Measurements from ENCODE around the gene TIMP2.
"Not testable (repeated sequence)": the region's sequence is repeated elsewhere in the genome, so short reads cannot be mapped to it uniquely, and the experiment has no call there.

TIMP2 gene

DNA sequence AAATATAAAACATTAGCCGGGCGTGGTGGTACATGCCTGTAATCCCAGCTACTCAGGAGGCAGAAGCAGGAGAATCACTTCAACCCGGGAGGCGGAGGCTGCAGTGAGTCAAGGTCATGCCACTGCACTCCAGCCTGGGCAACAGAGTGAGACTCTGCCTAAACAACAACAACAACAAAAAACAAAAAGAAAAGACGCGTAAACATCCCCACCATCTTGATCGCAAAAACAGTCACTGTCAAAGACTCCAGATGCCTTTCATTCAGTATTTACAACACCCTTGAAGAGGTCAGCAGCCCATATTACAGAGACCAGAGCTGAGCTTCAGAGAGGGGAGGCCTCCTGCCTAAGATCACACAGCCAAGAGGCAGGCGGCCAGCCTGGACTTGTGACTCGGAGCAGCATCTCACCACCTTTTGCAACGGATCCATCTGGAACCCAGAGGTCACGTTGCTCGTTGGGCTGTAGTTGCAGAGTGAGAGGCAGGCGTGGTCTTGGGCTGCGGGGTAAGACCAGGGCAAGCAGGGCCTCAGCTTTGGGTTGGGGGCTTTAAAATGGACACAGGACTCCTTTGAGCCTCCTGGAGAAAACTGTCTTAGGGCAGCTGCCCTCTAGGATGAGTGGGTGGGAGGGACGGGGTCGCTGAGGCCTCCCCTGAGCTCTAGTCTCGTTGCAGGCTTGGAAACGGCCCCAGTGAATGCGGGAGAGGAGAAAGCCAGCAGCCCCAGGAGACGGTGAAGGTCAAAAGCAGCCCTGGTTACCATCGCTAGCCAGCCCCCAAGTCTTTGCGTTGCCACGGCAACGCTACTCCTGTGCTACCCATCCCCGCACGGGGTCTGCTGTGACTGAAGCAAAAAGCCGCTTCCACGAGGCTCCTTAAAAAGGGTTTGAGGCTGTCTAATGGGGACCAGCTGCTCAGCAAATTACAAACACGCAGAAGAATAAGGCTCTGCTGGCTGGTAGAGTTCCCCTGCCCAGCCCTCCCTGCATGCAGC is 28.5 kb upstream of the TIMP2 start:
- DNase-seq: no peak

DNA sequence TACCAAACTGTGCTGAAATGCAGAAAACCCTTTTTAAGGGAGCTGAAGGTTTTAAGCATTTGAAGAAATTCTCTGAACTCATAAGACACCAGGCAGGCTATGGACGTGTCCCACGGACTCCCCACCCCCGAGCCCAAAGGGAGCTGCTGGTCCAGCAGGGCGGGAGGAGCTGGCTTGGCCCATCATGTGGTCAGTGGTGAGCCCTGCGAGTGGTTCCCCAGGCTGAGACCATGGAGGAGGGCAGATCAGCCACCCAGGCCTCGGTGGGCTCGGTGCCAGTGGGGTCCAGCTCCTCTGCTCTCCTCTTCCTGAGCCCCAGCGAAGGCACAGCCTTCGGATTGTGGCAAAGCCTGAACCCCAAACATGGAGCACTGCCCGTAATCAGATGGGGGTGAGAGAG is 27.5 kb upstream of the TIMP2 start:
- DNase-seq: no peak

DNA sequence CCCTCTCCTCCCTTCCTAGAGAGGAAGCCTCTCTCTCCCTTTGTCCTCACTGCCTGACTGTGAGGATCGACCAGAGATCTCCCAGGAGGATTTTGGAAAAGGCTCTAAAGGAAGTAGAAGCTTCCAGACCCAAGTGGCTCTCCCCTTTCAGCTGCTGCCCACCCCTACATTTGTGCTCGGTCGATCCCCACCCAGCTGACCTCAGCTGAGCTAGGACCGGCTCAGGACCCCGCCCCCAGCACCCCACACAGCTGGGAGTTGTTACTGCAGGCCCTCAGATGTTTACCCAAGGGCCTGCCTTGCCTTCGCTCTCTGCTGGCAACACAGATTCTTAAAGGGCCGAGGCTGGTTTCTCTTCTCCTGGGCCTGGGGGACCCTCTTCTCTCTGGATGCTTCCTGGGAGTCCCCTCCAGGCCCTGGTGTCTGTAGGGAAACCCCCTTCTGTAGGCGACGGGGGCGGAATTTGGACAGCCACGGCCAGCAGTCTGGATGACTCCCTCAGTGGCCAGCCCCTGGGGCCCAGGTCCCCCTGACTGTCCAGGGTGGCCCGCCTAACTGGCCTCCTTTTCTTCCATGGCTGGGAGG is 26.9 kb upstream of the TIMP2 start:
- DNase-seq: no peak

DNA sequence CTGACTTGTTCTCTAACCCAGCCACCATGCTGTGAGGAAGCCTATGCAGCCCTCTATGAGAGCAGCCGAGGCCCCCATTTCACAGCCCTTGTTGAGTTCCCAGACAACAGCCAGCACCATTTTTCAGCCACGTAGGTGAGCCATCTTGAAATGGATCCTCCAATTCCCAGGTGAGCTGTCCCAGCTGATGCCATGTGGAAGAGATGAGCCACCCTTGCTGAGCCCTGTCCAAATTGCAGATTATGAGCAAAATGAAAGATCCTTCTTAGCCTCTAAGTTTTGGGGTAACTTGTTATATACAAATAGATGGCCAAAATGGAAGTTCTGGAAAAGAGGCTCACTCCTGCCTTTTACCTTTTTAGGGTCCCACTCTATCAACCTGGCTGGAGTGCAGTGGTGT is 25.7 kb upstream of the TIMP2 start:
- no peak for DNase-seq

DNA sequence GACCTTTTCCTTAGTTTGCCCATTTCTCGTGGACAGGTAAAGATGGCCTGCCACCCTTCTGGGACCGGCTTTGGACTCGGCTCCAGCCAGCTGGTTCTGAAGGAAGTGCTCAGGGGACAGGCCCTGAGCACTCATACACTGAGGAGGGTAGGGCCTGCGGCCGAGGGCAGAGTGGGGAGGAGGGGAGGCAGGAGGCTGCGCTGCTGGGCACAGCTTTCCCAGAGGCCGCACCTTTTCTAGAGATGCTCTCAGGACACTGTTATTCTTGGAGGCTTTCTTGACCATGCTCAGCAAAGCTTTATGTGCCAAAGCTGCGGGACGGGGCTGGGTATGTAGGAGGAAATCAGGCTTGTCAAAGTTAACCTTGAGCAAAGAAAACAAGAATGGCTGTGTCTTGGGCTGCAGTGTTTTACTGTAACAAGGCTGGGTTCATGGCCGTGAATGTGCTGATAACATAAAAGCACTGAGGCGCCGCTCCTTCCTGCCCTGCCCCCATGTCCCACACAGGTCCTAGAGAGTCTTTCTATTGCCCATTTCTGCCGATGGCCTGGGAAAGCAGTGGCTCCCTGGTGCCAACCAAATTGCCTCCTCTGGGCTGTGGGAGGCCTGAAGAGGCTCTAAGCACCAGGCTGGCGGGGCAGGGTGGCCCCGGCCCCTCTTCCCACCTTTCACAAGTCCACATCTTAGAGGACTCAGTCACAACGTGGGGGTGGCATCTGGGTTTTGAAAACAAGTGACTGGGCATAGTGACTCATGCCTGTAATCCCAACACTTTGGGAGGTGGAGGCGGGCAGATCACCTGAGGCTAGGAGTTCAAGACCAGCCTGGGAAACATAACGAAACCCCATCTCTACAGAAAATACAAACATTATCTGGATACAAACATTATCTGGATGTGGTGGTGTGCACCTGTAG is 22.3 kb upstream of the TIMP2 start:
- DNase-seq: no peak

DNA sequence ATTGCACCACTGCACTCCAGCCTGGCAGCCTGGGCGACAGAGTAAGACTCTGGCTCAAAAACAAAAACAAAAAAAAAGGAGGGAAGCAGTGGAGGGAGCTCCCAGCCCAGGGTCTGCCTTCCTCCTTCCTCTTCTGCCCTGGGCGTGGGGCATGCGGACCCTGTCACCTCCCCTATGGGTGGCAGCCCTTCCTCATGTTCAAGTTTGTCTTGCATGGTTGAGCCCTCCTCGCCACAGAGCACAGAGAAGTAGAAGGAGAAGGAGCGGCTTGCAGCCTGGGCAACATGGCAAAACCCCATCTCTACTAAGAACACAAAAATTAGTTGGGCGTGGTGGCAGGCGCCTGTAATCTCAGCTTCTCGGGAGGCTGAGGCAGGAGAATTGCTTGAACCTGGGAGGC is 21.4 kb upstream of the TIMP2 start:
- DNase-seq: no peak

DNA sequence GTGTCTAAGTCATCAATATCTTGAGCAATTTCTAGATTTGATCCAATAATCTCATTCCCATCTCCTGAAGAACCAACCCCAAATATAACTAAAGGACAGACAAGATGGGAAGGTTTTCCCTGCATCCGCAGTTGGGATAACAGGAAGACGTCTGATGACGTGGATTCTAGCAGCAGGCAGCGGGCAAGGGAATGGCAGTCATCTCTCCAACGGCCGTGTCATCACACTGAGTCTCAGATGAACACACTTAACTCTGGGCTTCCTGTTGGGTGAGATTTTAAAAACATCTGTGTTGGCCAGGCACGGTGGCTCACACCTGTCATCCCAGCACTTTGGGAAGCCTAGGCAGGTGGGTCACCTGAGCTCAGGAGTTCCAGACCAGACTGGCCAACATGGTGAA is 20.9 kb upstream of the TIMP2 start:
- DNase-seq: no peak

DNA sequence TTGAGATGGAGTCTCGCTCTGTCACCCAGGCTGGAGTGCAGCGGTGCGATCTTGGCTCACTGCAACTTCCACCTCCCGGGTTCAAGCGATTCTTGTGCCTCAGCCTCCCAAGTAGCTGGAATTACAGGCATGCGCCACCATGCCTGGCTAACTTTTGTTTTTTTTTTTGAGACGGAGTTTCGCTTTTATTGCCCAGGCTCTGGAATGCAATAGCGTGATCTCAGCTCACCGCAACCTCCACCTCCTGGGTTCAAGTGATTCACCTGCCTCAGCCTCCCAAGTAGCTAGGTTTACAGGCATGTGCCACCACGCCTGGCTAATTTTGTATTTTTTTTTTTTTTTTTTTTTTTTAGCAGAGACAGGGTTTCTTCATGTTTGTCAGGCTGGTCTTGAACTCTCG is 20.3 kb upstream of the TIMP2 start:
- DNase-seq: not testable (repeated sequence)

DNA sequence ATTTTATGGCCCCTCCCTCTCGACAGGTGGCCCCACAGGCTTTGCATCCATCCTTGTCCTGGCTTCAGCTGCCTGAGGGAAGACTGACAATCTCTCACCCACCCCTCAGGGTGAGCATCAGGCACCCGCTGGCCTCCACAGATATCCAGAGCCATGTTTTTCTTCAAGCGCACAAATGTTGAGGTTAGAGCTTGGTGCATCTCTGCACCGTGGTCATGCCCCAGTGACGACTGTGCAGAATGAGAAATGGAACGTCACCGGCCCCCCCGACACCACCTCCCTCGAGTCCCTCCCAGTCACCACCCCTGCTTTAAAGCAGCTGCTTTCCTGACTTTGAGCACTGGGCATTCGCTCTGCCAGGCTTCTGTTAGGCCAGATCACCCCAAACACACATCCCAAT is 19.8 kb upstream of the TIMP2 start:
- DNase-seq: no peak

DNA sequence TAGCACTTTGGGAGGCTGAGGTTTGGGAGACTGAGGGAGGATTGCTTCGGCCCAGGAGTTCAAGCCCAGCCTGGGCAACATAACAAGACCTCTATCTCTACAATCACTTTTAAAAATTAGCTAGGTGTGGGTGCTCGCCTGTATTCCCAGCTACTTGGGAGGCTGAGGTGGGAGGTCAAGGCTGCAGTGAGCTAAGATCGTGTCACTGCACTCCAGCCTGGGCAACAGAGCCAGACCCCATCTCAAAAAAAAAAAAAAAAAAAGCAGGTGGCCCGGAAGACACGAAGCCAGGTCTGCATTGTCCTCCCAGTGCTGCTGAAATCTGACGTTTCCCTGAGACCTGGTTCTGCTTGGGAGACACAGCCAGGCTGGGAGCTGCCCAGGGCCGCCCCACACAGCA is 18.8 kb upstream of the TIMP2 start:
- no peak for DNase-seq

DNA sequence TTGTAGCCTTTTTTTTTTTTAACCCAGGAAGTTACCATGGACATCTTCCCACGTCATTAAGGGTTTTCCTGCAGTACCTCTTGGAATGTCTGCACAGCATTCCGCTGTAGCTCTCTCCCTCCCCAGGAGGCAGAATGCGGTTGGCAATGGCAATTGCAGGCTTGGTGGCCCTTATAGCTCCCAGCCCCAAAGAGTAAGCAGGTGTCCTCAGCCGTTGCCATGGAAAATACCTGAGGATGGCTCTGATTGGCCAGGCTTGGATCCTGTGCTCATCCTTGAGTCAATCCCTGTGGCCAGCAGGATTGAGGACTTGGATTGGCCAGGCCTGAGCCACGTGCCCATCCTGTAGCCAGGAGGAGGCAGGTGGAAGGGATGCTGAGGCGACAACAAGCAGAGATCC is 15.5 kb upstream of the TIMP2 start:
- no peak for DNase-seq

DNA sequence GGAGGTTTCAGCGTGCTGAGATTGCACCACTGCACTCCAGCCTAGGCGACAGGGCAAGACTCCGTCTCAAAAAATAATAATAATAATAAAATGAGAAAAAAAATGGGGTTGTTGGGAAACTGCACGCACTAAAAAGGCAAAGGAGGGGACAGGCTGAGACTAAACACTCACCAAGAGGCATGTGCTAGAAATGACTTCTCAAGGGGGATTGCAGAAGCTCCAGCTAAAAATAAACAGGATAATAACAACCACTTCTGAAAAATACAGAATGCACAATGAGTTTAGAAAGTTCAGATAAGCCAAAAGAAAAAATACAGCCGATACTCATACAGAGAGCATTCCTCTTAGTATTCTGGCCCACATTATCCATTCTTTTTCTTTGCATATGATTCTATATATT is 15.1 kb upstream of the TIMP2 start:
- DNase-seq: no peak

DNA sequence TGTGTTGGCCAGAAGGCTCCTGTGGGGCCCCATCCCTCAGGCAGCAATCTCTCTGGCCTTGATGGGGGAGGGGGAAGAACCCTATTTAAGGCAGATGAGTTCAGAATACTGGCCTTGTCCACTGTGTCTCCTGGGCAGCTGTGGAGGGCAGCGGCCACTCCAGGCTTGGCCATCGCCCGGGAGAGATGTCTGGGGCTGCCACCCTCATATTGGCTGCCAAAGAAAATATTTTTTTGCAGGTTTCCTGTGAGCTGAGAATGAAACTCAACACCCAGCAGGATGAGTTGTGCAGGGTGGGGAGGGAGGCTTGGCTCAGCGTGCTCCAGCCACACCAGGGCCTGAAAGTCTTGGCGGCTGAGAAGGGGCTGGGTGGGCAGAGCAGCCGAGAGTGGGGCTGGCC is 14.4 kb upstream of the TIMP2 start:
- no peak for DNase-seq

DNA sequence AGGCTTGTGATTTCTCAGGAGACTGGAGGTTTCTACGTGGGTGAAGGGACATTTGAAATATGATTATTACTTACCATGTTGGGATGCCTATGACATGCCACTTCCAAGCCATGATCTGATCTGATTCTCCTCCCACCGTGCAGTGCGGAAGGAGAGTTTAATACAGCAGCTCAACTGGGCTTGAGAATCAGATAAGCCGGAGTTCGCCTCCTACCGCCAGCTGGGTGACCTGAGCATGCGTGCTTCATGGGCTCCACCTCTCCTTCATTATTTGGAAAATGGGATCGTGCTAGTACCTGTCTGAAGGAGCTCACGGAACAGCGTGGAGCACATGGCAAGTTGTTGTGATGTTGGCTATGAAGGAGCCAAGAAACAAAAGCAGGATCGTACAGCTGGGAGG is 12.4 kb upstream of the TIMP2 start:
- no peak for DNase-seq

DNA sequence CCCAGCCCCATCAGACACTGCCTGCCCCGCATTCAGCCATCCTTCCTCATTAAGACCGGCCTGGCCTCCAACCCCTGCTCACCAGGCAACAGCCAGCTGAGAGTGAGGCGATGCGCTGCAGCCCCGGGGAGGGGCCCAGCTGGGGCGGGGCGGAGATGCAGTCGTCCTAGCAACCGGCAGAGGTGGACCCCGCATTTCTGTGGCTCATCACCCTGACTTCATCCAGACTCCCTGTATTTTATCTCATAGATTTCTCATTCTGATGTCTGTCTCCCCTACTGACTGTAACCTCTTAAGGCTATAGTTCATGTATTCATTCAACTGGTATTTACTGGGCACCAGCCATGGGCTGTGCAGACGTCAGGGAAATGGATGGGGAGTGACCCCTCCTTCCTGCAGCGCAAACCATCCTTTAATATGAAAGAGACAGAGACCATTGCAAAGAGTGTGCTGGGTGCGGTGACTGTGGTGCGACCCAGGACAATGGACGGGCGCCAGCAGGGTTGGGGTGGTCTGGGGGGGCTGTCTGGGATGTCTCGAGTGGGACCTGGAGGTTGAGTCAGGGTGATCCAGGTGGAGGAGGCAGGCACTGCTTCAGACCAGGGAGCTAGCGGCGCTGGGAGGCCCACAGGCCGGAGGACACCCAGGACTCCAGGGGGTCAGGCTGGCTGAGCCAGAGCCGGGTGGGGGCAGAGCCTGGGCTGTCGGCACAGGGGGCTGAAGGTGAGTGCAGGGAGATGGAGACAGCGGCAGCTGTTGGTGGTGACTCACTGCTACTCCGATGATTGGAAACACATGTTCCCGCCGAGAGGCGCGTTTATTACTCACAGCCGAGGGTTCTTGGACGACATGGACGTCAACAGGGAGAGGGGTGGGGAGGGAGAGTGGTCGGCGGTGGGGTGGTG is 10.5 kb upstream of the TIMP2 start:
- DNase-seq: no peak

DNA sequence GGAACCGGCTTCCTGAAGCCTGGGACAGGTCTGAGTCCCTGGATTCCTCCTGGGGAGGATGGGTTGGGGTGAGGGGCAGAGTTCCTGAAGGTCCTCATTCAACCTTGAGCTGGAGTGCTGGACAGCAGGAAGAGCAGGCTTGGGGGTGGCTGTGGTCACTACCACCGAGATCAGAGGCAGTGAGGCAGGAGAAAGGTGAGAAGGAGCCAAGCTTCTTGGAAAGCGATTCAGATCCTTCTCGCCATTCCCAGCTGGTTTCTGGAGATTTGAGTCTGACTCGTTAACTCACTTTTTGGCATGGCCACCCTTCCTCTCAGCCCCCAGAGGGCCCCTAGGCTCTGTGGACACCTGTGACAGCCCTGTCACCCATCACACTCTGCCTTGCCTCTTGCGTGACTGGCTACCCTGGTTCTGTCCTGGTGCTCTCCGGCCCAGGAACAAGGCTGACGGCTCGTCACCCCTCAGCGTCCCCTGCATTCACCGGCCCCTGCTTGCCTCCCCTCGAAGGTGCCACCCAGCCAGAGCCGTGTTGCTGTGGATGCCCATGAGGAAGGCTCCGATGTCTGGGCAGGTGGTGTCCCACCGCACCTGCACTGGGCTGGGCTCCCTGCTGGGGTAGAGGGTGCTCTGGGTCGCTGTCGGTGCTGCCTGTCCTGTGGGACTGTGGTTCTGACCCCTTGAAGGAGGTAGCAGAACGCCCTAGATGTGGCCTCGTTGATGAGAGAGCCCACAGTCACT is 9.7 kb upstream of the TIMP2 start:
- no peak for DNase-seq

DNA sequence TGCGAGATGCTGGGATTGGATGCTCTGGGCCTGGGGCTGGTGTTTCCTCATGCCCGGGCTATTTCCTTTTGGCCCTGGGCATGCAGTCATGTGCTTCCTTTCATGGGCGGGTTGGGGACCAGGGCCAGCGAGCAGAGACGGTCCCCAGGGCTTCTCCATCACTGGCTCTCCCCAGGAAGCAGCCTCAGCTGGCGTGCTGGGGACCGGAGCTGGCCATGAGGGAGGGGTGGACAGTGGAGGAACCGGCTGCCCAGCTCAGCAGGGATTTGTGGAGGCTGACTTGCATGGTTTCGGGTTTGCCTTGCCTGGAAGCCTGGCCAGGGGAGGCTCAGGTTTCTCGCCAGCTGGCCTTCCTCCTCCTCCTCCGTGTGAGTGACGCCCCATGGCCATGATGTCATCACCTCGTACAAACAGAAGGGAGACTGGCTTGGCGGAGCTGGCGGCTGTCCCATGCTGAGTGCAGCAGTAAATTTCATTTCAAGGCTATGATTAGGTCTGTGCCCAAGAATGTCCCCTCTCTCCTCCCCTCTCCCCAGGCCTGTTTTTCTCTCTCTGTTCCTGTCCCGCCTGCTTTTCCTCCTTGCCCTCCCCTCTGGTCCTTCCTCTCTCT is 8.9 kb upstream of the TIMP2 start:
- DNase-seq: no peak

DNA sequence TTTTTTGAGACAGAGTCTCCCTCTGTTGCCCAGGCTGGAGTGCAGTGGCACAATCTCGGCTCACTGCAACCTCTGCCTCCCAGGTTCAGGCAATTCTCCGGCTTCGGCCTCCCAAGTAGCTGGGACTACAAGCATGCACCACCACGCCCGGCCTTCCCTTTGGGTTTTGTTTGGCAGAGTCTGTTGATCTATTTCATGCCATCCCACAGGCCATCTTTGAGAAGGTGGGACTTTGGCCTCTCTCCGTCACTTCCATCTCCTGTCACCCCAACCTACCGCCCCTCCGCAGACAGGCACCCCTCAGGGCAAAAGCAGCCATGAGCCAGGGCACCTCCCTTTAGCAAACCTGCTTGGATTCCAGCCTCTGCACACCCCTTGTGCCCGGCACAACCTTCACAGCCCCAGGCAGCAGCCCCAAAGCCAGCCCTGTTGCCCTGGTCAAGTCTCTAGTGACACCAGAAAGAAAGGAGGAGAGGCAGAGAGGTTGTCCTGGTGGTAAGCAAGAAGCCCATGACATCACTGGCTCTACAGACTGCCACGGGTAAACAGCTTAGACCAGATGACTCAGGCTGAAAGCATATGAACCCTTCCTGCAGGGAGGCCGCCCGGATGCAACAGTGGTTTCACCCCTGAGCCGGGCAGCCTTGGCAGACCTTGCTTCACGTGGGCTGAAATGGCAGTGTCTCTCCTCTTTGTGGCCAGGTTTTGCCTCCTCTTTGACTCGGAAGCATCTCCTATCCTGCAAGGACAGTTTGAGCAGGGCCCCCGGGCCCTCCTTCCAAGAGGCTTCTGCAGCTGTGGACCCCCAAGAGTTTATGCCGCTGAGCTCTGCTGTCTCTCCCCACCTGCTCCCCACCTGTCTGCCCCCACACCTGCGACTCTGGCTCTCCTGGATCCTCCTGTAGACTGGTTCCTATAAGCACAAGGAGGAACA is 8.1 kb upstream of the TIMP2 start:
- DNase-seq: no peak

DNA sequence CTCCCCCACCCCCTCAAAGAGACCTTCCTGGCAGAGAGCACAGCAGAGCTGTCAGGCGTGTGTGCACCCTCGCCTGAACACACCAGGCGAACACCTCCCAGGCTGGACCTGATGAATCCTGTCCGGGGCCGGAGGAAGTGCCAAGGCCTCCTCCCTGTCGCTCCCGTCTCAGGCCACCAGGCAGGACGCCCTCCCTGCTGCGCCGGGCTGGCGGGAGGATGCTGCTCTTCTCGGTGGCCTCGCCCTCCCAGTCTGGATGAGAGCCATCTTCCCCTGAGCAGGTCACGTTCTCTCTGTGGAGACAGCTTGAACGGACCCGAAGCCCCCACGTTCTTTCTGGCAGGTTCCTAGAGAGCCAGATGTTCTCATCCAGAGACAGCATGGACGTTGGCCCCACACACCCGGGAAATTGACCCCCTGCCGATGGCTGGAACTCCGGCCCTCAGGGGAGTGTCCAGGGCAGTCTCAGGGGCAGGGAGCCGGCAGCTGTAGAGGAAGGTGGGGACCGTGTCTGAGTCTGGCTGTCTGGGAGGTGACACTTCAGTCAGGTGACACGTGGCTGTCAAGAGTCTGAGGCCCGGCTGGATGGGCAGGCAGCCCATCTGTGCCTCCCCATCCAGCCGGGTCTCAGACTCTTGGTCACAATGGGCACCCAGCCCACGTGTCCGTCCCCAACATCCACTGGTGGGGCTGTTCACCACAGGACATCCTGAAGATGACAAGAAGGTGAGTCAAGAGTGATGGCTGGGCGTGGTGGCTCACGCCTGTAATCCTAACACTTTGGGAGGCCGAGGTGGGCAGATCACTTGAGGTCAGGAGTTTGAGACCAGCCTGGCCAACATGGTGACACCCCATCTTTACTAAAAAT is 5.0 kb upstream of the TIMP2 start:
- no peak for DNase-seq
